Measurements from ENCODE around the gene BLTP3A.

BLTP3A gene

GRCh38 chr6:34832942-34833341 is 41.1 kb downstream of the BLTP3A start:
- DNase-seq, result no peak

DNA sequence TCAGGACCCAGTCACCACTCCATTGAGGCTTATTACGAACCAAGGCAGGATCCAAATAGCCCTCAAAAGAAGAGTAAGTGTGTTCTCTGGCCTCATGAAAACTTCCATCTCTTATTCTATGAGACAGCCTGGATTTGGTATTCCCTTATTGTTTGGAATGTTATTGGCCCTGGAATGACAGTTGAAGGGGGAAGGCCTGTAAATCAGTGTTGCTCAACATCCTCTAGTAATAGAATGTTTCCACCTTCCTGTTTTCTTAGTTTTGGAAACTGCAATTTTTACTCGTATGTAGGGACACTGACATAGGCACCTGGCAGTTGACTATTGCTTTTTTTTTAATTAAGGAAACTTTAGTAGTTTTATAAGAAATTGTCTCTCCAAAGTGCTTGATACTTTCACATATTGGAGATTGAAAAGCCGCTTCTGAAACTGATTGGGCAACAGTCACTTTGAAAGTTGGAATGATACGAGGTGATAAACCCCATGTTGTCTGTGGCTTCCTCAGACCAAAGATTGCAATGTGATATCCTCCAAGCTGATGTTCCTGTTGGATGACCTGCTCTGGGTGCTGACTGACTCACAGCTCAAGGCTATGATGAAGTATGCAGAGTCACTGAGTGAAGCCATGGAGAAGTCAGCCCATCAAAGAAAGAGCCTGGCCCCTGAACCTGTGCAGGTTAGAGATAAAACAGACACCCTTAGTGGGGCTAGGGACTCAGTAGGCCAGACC is 43.1 kb downstream of the BLTP3A start:
- no peak for DNase-seq

- no peak for DNase-seq
Observed at GRCh38 chr6:34836008-34836407, 44.1 kb downstream of the BLTP3A start.

DNA sequence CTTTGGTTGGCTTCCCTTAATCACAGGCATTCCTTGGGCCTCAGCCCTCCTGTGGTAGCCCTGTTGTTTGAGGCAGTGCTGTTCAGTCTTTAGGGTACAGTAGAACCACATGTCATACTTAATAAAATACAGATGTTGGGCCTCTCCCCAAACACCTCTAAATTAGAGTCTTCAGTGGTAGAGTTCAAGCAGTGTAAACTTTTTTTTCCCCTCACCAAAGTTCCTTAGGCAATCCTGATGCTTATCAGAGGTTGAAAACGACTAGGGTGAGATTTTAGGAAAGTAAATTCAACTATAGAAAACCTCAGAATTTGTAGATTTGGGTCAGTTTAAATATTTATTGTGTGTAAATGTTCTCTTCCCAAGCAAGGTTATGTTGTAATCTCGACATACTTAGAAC is 44.6 kb downstream of the BLTP3A start:
- DNase-seq, result no peak

GRCh38 chr6:34837528-34837927 is 45.6 kb downstream of the BLTP3A start:
- DNase-seq, result no peak

GRCh38 chr6:34839666-34840352 is 47.9 kb downstream of the BLTP3A start:
- no peak for DNase-seq

Data from activated CD8-positive, alpha-beta memory T cell treated with anti-CD3 and anti-CD28 coated beads, Interleukin-2, amount 50 U/mL, for 48 hours (primary cell).